Activated T-helper 17 cell treated with anti-CD3 and anti-CD28 coated beads, Interleukin-2, amount 50 U/mL, for 72 hours (primary cell): ENCODE results near the gene RAB31. TPM values are rescaled to one million over a fixed set of nuclear protein-coding genes. Genes with fewer than 3 reads are reported as not detected.
A peak's percentile ranks its signal among the peaks of the same experiment; 100 is the strongest.

ENCODE experiments used
- ATAC-seq: fragments of 150-1000 bp; cut with Tn5 transposase; replicated peaks from 2 replicates; pipeline ENCODE4 v1.10.0; 2021; ENCODE audit warnings: mild to moderate bottlenecking, moderate library complexity
- H3K27ac Mint-ChIP-seq: one replicate; pipeline ENCODE4 v1.8.0; 2022; ENCODE audit warnings: mixed read lengths
- H3K27me3 Mint-ChIP-seq: one replicate; pipeline ENCODE4 v1.8.0; 2022; ENCODE audit warnings: mixed read lengths
- H3K36me3 Mint-ChIP-seq: one replicate; pipeline ENCODE4 v1.8.0; 2022; ENCODE audit warnings: low read depth, mild to moderate bottlenecking, mixed read lengths
- H3K4me1 Mint-ChIP-seq: one replicate; pipeline ENCODE4 v1.8.0; 2022; ENCODE audit warnings: mixed read lengths
- H3K4me3 Mint-ChIP-seq: one replicate; pipeline ENCODE4 v1.8.0; 2022; ENCODE audit warnings: mild to moderate bottlenecking, mixed read lengths
- H3K9me3 Mint-ChIP-seq: one replicate; pipeline ENCODE4 v1.8.0; 2022; ENCODE audit warnings: mixed read lengths
- total RNA-seq, 2 donors: library from RNA; stranded (reverse); gene quantifications; one replicate each; pipeline ENCODE4 v1.2.3, GENCODE V29; 2022

RAB31 gene
- total RNA-seq, 2 donors from 2014 or later: 0.08 to 0.69 TPM

DNA sequence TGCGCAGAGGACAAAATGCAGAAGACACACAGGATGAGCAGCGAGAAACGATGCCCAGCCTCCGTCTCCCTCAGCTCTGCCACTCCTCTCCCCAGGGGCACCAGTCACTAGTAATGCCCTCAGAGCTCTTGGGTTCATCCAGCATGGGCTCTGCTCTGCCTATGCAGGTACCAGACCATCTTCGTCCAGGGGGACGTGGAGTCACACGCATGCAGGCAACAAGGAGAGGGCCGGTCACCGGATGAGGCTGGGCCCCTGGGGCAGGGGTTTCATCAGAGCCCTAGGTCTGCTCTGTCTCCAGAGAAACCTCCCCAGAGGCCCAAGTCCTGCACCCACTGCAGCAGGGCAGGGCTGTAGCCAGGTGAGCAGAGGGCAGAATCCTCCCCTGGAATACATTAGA lies 23.9 kb downstream of the RAB31 start:
- peaks cover 20% of the 10 kb centered on the region for H3K27me3 Mint-ChIP-seq
- no peak for ATAC-seq

DNA sequence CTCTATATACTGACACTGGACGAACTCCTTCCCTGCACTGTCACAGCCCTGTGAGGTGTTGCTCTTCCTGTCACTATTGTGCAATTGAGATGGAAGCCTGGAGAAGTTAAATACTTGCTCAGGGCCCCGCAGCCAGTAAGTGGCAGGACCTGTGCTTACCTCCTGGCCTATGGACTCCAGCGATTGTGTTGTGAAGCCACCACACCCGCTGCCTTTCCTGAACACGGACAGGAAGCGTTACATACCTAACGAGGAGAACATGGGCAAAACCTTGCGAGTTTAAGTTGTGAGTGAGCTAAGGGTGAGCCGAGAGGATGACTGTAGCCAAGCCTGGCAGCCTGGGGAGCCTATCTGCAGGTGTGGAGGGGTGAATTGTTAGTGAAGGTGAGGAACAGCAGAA lies 26.1 kb downstream of the RAB31 start:
- no peaks in the 10 kb centered on the region for H3K36me3 Mint-ChIP-seq
- peaks cover 27% of the 10 kb centered on the region for H3K27me3 Mint-ChIP-seq
- no peak overlapping the region for H3K27ac Mint-ChIP-seq

More for the DNA sequence above, 23.9 kb downstream of the RAB31 start:
- no peak overlapping the region for H3K4me3 Mint-ChIP-seq
- H3K27ac Mint-ChIP-seq: no peak overlapping the region
- H3K36me3 Mint-ChIP-seq: no peaks in the 10 kb centered on the region
- no peaks in the 10 kb centered on the region for H3K9me3 Mint-ChIP-seq
- H3K4me1 Mint-ChIP-seq: no peaks in the 10 kb centered on the region

DNA sequence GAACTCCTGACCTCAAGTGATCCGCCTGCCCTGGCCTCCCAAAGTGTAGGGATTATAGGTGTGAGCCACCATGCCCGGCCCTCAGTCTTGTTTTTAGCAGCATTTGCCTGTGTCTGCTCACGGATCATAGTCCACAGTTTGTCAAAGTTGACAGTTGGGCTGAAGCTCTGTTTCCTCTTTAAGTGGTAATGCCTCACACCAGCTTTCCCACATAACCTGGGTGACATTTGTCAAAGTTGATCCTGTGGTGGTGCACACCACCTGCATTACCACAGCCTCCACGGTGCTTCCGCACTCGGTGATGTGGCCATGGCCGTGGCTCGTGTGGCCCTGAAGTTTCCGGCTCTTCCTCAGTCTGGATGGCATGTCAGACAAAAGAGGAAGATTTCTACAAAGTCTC lies 27.1 kb downstream of the RAB31 start:
- Mint-ChIP-seq H3K36me3 (no peaks in the 10 kb centered on the region), H3K4me1 (no peaks in the 10 kb centered on the region), H3K9me3 (no peaks in the 10 kb centered on the region), H3K27ac (no peak overlapping the region), H3K4me3 (no peak overlapping the region), H3K27me3 (peaks cover 27% of the 10 kb centered on the region)
- no peak for ATAC-seq

More for the DNA sequence above, 26.1 kb downstream of the RAB31 start:
- H3K4me1 Mint-ChIP-seq: no peaks in the 10 kb centered on the region
- no peak for ATAC-seq
- H3K4me3 Mint-ChIP-seq: no peak overlapping the region
- H3K9me3 Mint-ChIP-seq: no peaks in the 10 kb centered on the region

DNA sequence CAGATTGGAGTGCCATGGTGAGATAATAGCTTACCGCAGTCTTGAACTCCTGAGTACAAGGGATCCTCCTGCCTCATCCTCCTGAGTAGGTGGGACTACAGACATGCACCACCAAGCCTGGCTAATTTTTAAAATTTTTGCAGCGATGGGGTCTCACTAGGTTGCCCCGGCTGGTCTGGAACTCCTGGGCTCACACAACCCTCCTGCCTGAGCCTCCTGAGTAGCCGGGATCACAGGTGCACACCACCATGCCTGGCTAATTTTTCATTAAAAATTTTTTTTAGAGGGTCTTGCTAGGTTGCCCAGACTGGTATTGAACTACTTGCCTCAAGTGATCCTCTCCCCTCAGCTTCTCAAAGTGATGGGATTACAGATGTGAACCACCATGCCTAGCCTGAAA lies 27.8 kb downstream of the RAB31 start:
- no peaks in the 10 kb centered on the region for H3K9me3 Mint-ChIP-seq
- H3K4me3 Mint-ChIP-seq: no peak overlapping the region
- H3K36me3 Mint-ChIP-seq: no peaks in the 10 kb centered on the region
- H3K4me1 Mint-ChIP-seq: no peaks in the 10 kb centered on the region
- H3K27ac Mint-ChIP-seq: no peak overlapping the region
- ATAC-seq: no peak
- H3K27me3 Mint-ChIP-seq: peaks cover 23% of the 10 kb centered on the region

DNA sequence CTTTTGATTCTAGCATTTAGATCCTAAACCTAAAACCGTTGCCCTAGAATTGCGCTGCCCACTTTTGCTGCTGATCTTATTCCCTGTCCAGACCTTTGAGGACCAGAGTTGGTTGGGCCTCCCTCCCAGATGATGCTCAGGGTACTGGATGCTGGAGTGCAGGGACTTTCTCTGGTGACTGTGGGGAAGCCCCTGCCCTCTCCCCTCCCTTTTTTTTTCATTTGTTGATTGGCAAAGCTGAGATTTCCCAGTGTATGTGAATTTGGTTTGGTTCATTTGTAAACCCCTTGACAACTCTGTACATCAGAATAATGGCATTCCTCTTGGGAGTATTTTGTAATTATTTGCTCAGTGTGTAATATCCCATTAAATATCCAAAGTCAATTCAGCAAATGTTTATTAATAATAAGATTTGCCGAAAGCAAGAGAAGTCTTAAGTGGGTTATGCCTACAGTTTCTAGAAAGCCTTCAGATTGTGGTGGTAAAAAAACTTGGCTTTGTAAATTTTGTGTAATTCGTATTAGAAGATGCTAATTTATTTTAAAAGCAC lies 28.3 kb downstream of the RAB31 start:
- H3K4me3 Mint-ChIP-seq: no peak overlapping the region
- H3K4me1 Mint-ChIP-seq: no peaks in the 10 kb centered on the region
- H3K27me3 Mint-ChIP-seq: peaks cover 23% of the 10 kb centered on the region
- H3K27ac Mint-ChIP-seq: no peak overlapping the region
- no peaks in the 10 kb centered on the region for H3K9me3 Mint-ChIP-seq
- H3K36me3 Mint-ChIP-seq: no peaks in the 10 kb centered on the region
- ATAC-seq: no peak

DNA sequence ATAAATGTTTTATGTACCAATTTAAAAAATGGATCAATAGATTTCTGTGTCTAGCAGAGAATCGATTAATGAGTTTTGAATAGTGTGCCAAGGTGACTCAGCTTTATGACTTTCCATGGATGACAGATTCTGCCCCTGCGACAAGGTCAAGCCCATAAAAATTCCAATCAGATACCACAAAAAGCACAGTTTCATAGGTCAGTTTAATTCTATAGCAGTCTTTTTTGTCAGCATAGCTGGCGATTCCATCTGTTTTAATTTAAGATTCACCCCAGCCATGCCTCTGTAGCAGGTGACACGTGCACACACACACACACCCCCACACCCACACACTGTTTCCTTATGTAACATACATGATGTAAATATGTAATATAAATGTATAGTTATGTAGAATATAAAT lies 28.9 kb downstream of the RAB31 start:
- Mint-ChIP-seq H3K36me3 (no peaks in the 10 kb centered on the region), H3K4me3 (no peak overlapping the region), H3K27me3 (peaks cover 26% of the 10 kb centered on the region), H3K27ac (no peak overlapping the region), H3K4me1 (no peaks in the 10 kb centered on the region), H3K9me3 (no peaks in the 10 kb centered on the region)
- ATAC-seq: no peak

DNA sequence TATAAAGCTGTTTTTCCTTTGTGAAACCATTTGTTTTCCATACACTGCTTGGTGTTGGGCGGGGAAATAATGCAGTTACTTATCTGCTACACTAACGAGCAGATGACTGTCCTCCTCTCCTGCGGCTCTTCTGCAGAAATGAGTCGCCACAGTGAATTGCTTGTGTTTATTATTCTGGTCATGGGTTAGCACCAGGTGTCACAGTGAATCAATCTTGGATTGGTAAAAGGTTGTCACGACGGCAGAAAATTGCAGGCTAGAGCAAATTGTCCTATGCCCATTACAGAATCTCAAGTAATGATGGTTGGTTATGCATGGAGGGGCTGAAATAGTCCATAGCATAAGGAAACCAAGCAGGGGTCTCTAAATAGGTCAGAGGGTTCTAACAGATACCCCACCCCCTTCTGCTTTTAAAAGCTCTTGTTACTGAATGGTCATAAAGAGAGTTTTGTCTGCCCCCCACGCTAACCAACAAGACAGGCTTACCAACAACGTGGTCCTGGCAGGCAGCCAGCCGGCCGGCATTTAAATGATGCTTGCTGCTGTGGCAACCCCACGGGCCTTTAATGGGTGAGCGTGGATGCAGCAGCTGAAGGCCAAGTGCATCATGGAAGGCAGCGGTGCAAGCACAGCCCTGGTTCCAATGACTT lies 29.5 kb downstream of the RAB31 start:
- no peaks in the 10 kb centered on the region for H3K4me1 Mint-ChIP-seq
- H3K36me3 Mint-ChIP-seq: no peaks in the 10 kb centered on the region
- H3K27ac Mint-ChIP-seq: no peak overlapping the region
- peak; percentile 21 for ATAC-seq
- no peaks in the 10 kb centered on the region for H3K9me3 Mint-ChIP-seq
- H3K4me3 Mint-ChIP-seq: no peak overlapping the region
- peaks cover 27% of the 10 kb centered on the region for H3K27me3 Mint-ChIP-seq

DNA sequence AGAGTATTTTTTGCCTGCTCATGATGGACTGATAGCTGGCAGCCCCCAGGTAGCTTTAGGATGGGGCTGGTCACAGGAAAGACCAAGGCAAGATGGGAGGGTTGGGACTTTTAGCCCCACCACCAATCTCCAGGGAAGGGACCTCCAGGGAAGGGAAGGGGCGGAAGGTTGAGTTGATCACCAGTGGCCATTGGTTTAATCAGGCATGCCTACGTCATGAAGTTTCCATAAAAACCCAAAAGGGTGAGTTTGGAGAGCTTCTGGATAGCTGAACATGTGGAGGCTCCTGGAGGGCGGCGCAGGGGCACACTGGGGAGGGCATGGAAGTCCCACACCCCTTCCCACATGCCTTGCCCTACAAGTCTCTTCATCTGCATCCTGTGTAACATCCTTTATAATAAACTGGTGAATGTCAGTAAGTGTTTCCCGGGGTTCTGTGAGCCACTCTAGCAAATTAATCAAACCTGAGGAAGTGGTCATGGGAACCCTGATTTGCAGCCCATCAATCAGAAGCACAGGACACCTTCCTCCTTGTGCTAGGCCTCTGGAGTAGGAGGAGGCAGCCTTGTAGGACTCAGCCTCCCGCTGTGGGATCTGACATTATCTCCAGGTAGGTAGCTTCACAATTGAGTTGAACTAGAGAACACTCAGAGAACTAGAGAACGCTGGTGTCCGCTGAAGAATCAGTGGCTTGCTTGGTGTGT lies 30.3 kb downstream of the RAB31 start:
- Mint-ChIP-seq H3K4me1 (no peaks in the 10 kb centered on the region), H3K4me3 (no peak overlapping the region), H3K27me3 (peaks cover 23% of the 10 kb centered on the region), H3K36me3 (no peaks in the 10 kb centered on the region), H3K9me3 (no peaks in the 10 kb centered on the region), H3K27ac (no peak overlapping the region)
- ATAC-seq: no peak

DNA sequence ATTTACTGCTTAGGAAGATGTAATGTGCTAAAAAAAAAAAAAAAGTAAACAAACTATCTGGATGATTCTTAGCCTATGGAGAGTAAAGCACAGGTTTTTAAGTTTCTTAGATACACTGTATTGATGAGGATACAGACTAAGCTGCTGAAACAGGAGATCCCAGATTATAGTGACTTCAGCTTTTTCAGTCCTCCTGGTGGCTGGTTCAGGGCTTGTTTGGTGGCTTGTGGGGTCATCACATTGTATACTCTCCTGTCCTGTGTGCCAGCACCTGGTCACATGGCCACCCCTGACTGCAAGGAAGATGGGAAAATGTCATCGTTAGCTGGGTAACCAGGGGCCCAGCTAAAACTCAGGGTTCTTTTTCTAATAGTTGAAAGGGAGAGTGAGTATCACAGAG lies 31.4 kb downstream of the RAB31 start:
- no peaks in the 10 kb centered on the region for H3K9me3 Mint-ChIP-seq
- H3K36me3 Mint-ChIP-seq: no peaks in the 10 kb centered on the region
- no peak overlapping the region for H3K4me3 Mint-ChIP-seq
- no peaks in the 10 kb centered on the region for H3K4me1 Mint-ChIP-seq
- H3K27ac Mint-ChIP-seq: no peak overlapping the region
- H3K27me3 Mint-ChIP-seq: peaks cover 21% of the 10 kb centered on the region
- ATAC-seq: no peak

DNA sequence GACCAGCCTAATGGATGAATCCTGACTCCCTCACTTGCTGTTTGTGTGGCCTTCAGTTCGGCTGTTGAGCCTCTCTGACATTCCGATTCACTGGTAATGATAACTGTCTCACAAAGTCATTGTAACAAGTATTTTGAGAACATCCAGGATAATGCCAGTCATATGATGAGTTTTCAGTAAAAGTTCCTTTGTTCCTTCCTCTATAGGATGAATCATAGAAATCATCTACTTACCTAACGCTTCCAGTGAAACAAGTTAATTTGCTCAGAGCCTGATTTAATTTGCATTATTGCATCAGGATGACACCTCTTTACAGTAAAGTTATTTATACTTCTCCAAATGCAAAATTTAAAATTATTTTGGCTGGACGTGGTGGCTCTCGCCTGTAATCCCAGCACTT lies 32.0 kb downstream of the RAB31 start:
- no peak overlapping the region for H3K27ac Mint-ChIP-seq
- ATAC-seq: no peak
- H3K4me3 Mint-ChIP-seq: no peak overlapping the region
- H3K4me1 Mint-ChIP-seq: no peaks in the 10 kb centered on the region
- H3K9me3 Mint-ChIP-seq: no peaks in the 10 kb centered on the region
- no peaks in the 10 kb centered on the region for H3K36me3 Mint-ChIP-seq
- H3K27me3 Mint-ChIP-seq: peaks cover 26% of the 10 kb centered on the region

DNA sequence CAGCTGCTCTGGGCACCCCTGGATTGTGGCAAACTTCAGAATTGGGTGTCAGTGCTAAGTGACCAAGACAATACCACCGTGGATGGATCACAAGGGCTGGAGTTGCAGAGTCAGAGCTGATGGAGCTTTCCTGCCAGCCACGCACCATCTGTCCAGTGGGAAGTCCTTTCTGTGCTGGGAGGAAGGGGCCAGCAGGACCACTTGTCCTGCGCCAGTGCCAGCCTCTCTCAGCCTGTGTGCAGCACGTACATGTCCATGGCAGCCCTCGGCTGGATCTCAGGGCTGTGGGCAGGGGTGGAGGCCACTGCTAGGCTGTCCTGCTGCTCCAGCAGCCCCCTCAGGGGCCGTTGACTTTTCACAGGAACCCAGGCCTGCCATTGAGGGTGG lies 33.3 kb downstream of the RAB31 start:
- no peaks in the 10 kb centered on the region for H3K36me3 Mint-ChIP-seq
- no peak for ATAC-seq
- no peaks in the 10 kb centered on the region for H3K9me3 Mint-ChIP-seq
- H3K4me1 Mint-ChIP-seq: no peaks in the 10 kb centered on the region
- no peak overlapping the region for H3K27ac Mint-ChIP-seq
- H3K4me3 Mint-ChIP-seq: no peak overlapping the region
- peaks cover 24% of the 10 kb centered on the region for H3K27me3 Mint-ChIP-seq

DNA sequence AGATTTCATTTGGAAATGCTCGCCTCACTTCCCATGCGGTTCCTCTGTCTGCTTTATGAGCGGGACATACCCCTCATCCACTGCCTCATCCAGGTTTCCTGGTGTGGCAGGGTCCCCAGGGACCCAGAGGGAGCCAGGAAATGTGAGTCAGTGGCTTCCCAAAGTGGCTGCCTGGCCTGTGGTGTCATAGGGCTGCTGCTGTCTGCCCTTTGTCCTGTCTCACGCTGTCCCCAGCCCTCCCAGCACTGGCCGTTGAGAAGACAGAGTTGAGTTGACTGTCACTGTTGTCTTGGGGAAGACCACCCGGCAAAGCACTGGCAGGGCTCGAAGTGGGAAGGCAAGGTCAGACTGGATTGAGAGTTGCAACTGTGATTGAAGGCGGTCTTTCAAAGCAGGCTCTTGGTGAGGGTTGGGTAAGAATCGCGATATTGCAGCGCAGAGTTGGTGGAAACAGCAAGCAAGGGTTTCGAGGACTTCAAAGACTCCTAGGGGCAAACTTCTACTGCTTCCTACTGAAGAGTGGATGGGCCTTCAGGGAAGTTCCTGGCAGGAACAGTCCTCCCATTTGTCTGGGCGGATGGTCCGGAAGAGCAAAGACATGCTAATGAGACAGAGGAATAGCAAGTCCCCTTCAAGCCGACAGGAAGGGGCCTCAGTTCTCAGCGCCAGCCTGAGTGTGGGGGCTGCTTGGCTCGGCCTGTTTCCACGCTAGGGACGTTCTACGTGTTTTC lies 33.9 kb downstream of the RAB31 start:
- Mint-ChIP-seq H3K36me3 (no peaks in the 10 kb centered on the region), H3K27me3 (peaks cover 23% of the 10 kb centered on the region), H3K27ac (no peak overlapping the region), H3K4me1 (no peaks in the 10 kb centered on the region), H3K9me3 (no peaks in the 10 kb centered on the region), H3K4me3 (no peak overlapping the region)
- no peak for ATAC-seq

DNA sequence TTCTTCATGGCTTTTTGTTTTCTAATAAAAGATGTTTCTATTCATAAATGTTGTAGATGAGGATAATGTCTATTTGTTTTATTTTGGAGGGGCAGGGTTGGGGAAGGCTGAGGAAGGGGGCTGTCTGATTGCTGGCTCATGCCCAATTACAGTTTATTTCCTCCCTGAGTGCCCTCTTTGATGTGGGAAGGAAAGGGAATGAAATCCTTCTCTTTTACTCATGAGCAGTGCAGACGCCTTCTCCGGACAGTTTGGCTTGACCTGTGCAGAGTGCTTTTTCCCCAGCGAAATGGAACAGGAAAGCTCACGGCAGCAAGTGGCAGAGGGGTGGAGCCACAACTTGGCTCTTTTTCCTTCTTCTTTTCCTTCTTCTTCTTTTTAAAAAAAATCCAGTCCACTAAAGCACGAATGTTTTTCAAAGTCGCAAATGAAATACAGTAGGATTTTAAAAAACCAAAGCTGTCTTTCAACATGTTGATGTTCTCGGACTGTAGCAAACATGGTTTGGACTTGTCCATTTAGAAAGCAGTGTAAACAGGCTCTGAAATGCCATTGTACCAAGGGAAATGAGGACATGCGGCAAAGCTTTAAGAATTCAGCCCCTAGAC lies 34.5 kb downstream of the RAB31 start:
- Mint-ChIP-seq H3K27ac (no peak overlapping the region), H3K27me3 (peaks cover 21% of the 10 kb centered on the region), H3K36me3 (no peaks in the 10 kb centered on the region), H3K4me1 (no peaks in the 10 kb centered on the region), H3K9me3 (no peaks in the 10 kb centered on the region), H3K4me3 (no peak overlapping the region)
- no peak for ATAC-seq

DNA sequence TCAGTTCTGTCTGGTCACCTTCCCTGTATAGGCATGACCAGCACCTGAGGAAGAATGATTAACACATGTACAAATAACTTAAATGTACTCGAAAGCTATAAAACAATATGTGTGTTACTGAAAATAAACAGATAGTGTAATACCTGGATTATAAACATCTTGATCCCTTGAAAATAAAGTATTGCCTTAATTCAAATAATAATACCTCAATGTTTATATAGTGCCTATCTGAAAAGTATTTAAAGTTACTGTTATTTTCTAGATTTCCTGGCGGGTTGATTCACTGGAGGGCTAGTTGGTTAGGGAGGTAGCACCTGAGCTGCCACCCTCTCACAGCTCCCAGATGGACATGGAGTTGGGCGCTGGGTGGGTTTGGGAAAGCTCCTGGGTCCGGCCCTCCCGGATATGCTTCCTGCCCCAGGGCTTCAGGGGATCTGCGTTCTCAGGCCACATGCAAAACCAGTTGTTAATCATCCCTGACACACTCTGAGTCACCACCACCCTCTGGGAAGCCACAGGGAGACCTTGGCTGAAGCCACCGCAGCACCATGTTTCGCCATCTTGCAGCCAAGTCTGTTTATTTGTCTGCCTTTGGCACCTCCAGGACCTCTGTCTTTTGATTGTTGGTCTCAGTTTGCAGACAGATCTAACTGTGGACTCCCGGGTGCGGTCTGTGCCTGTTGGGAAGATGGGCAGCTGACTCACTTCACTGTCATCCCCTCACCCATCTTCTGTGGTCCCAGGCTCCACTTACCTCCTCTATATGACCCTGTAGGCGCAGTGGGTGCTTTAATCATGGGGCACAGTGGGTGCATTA lies 35.3 kb downstream of the RAB31 start:
- Mint-ChIP-seq H3K9me3 (no peaks in the 10 kb centered on the region), H3K27ac (no peak overlapping the region), H3K4me3 (no peak overlapping the region), H3K4me1 (no peaks in the 10 kb centered on the region), H3K27me3 (peaks cover 17% of the 10 kb centered on the region), H3K36me3 (no peaks in the 10 kb centered on the region)
- peak; percentile 75 for ATAC-seq
